Fibroblast of peridontal ligament (primary cell): Measurements from ENCODE around the gene SAMSN1.

Experiments
- DNase-seq: peaks from one replicate; pipeline ENCODE4 v3.0.0-alpha.2; 2010; ENCODE audit errors: extremely low read depth

SAMSN1 gene

DNA sequence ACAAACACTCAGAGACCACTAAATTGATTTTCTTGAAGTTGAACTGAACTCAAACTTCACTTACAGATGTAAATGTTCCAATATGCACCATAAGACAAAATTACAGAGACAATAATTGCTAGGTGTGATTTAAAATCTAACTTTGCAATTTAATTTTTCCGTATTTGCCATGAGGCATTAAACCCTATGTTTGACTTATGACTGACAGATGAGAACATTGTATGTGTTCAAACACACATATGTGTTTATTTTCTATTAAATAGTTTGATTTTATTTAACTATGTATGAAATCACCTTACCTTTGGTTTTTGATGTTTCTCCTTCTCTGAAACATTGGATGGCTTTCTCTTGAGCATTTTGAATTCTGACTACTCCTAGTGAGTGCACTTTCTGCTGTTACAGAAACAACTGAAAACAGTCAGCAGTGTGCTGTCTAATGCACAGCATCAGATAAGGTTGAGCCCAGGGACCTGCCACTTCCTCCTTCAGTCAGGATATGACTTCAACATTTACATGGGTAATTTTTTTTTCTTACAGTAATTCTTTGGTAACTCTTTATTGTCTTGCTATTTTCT, at the start of gene SAMSN1:
Gene SAMSN1, minus strand, starts transcription at position 410 of the 575 bp plus-strand sequence. Its CDS starts 54 bp downstream, at position 356.
- DNase-seq: no peak

GRCh38 chr21:14595449-14595848, 49.3 kb upstream of the SAMSN1 start:
- no peak for DNase-seq

DNA sequence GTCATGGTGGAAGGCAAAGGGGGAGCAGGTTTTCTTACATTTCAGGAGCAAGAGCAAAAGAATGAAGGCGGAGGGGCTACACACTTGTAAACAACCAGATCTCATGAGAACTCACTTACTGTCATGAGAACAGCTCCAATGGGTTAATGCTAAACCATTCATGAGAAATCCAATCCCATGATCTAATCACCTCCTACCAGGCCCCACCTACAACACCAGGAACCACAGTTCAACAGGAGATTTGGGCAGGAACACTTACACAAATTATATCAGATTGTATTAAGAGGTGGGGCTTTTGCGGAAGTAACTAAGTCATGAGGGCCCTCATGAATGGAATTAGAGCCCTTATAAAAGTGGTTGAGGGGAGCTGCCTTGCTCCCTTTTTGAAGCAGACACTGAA, 48.9 kb upstream of the SAMSN1 start:
- DNase-seq: no peak

DNA sequence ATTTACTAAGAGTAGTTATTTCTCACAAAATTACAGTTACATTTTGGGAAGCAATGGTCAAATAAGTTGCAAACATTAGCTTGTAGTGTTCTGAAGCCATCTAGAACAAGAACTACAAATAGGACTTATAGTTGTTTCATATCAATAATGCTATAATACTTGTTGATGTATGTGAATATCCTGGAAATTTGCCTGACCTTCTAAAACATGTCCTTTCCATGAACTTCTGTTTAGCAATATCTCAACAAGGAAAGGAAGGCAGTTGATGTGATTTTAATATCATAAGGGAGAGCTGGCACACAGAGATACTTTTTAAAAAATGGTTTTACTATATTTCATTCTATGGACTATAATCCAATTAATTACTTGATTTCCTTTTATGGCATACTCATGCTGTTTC, 47.1 kb upstream of the SAMSN1 start:
- DNase-seq: no peak

GRCh38 chr21:14592296-14593000, 46.3 kb upstream of the SAMSN1 start:
- DNase-seq: no peak

- peak; percentile 65 for DNase-seq
Measured at GRCh38 chr21:14591882-14592281, 45.8 kb upstream of the SAMSN1 start.

DNA sequence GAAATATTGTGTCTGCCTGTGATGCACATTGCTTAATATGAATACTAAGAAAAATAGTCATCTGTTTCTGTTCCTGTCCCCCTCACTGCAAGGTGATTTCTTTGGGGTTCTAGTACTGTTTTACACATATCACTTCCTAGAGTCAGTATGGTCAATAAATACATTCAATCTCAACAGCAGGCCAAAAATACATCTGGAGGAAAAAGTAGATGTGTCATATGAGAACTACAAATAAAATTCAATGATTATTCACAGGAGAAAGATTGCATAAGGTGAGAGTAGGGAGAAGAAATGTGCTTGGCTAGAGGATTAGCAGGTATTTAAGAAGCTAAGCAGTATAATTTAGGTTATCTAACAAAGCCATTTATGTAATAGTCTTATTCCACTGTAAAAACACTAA, 45.3 kb upstream of the SAMSN1 start:
- DNase-seq: no peak

DNA sequence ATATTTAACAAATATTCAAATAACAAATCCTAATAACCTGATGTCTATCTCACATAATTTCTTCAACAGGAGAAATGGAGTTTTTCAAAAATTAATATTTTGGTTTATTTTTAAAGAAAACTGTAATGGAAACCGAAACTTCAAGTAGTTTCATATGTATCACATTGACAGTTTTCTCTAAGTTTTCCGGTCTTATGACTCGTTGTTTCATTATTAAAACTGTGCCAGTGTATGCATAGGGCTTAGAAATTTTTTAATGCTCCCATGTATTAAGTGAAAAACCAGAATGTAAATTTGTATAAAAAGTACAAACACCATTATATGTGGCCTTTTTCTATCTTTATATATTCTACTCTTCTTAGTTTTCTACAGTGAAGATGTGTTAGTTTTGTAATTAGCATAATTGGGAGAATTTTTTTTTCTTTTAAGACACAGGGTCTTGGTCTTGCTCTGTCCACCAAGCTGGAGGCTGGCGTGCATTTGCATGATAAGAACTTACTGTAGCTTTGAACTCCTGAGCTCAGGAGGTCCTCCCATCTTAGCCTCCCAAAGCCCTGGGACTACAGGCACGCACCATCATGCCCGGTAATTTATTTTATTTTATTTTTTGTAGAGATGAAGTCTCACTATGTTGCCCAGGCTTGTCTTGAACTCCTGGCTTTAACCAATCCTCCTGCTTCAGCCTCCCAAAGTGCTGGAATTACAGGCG, 43.9 kb upstream of the SAMSN1 start:
- DNase-seq: no peak

GRCh38 chr21:14587266-14587665, 41.2 kb upstream of the SAMSN1 start:
- DNase-seq: no peak

- no peak for DNase-seq
Measured at GRCh38 chr21:14585122-14585521, 39.0 kb upstream of the SAMSN1 start.

DNA sequence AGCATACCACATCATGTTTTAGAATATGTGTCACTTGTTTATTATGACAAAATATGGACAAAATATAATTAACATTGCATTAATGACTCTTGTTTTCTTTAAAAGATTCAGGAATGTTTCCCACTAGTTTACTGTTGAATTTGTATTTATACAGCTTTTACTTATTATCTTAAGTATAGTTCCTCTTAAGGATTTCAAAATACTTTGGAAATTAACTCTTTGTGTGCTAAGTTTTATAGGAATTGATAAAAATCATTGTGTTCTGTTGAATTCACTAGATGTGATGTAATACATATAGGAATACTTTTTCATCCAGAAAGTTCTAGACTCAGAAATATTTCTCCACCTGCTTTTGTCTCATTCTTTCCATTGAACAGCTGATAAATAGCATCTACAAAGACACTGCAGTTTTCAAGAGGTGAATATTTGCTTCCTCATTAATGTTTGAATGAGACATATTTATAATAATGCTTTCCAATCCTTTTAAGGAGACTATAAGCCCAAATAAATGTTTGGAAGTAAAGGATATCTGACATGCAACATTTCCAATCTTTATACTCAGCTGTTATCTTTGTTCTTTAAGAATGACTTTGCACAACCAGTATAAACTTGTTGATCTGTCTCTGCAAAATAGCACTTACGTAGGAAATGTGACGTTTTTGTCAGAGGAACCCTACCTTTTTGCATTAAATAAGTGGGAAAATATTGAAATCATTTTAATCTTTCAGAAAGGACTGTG, 38.4 kb upstream of the SAMSN1 start:
- no peak for DNase-seq

DNA sequence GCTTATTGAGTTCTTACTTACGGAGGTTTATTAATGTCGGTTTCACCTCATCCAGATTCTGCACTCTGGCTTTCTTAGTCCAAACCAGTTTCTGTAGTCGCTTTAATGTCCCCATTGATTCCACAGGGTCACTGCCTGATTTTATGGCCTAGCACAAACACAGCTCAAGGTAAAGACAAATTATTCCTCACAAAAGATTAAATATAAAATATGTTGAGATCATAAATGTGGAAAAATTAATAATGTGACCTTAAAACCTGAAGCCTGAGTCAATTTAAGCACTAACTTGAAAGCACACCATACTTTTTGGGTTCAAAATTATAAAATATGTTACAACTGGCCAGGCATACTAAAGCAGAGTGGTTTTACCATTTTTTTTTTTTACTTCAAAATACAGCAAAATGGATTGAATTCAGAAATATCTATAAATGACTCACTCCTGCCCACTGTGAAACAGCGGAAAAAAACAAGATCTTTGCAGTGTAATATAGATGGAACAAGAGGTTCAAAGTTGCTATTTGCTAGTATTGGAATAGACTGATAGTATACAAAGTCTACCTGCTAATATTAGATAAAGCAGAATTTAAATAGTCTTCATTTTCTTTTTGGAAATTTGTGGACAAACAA, 37.6 kb upstream of the SAMSN1 start:
- no peak for DNase-seq

GRCh38 chr21:14582934-14583628, 37.0 kb upstream of the SAMSN1 start:
- no peak for DNase-seq

DNA sequence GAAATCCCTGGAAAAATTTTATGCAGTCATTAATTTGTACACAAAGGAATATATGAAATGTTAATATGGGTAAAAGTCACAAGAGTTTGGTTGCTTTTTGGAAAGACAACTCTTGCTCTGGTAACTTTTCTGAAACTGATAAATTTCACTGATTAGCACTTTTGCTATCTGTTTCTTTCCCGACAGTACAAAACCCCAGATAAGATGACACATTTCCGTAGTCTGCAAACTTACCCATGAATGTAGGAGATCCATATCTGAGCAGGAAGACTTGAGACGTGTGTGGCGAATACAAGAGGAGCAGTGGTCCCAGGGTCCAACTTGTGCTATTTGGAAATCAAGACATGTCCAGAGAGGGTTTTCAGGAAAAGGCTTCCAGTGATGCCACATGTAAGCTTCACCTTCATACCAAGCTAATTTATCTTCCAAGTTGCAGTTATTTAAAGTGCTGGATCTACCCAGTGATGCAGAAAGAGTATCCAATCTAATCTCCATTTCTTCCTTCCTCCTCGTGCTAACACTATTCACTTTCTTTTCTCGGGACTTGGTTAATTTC, 35.9 kb upstream of the SAMSN1 start:
- DNase-seq: no peak

DNA sequence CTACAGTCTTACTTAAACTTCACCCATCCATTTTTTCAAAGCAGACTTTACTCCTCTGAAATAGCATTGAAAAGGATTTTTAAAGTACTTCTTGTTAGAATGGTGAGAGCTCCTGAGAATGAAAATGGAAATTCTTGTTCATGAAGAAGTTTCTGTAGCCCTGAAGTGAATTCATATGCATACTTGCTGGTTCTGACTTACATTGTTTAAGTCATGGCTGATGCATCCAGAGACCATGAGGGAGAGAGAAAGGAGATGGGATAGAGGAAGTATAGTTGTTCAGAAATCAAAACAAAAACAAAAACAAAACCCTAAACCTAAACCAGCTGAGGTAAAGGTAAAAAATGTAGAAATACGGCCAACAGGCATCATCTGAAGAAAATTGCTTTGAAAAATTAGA, 27.1 kb upstream of the SAMSN1 start:
- no peak for DNase-seq

- DNase-seq: no peak
Measured at GRCh38 chr21:14572204-14572780, 26.2 kb upstream of the SAMSN1 start.

DNA sequence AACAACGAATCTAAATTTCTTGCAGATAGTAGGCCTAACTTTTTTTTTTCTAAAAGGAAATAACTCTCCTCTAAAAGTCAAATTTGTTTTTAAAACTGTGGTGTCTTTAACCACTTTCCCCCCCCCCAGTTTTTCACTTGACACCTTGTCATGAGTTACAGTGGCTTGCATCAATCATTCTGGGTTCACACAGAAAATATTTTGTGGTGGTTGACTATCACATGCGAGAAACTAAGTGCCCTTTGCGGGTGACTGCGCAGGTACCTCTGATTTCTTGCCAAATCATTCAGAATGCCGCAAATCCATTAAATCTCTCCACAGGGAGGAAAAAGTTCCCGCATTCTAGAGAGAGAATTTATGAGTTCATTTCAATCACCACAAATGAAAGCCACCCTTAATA, 23.8 kb upstream of the SAMSN1 start:
- DNase-seq: no peak

DNA sequence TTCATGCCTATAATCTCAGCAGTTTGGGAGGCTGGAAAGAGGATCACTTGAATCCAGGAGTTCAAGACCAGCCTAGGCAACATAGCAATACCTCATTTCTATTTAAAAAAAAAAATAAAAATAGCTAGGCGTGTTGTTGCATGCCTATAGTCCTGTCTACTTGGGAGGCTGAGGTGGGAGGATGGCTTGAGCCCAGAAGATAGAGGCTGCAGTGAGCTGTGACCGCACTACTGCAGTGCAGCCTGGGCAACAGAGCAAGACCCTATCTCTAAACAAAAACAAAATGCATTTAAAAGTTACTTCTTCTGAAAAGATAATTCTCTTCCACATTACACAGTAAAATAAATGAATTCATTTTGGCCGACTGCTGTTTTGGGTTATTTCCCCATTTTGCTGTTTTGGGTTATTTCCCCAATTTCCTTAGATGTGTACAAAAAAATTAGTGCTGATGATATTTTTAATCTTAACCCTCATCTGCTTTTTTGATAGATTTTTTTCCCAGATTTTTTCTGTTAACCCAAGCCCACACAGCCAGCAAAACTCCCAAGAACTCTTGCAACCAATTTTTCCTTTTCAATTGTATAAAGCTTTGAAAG, 23.0 kb upstream of the SAMSN1 start:
- DNase-seq: no peak

DNA sequence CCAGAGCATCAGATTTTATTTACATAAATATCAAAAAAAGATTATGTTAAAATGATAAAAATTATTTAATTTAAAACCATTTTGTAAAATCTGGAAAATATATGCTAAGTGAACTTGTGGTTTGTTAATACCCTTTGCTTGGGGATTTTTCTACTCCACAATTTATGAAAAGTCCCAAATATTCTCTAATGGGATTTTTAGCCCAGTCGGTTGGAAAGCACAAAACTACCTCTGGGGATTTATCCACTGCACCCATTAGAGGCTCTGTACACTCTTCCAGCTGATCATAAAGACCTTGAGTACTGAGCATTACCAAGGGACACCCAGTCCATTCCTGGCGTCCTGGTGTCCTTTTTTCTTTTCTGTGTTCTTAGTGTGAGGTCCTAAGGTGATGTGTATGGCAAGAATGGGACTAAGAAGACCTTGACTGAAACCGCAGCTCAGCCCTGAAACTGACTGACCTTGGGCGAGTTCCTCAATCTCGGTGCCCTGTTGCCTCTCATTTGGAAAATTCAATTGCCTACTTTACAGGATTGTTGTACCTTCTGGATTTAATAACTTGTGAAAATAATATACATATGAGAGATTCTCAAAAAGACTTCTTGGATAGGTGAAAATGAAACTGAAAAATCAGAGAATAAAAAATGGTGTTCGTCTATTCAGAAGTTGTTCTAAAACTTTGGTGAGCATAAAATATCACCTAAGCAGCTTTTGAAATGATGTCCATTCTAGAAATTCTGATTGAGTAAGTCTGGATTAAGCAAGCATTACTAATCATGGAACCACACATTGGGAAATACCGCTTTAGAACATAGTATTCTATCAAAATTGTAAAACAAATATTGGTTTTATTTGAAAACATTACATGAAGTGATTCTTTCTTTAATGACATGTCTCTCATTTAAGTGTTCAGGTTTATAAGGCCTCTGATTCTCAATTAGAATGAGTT, 21.5 kb upstream of the SAMSN1 start:
- no peak for DNase-seq
